Endodermal cell (in vitro differentiated cells): ENCODE measurements around the gene NUS1. TPM values are rescaled to one million over a fixed set of nuclear protein-coding genes. Genes with fewer than 3 reads are reported as not detected.
"Not testable (repeated sequence)": the region's sequence is repeated elsewhere in the genome, so short reads cannot be mapped to it uniquely, and the experiment has no call there.

Experiments used
- DNase-seq: peaks from one replicate; pipeline ENCODE4 v3.0.0-alpha.2; 2017
- H3K27ac ChIP-seq: 2 replicates; pipeline ENCODE4 v1.5.1; 2013; ENCODE audit warnings: mild to moderate bottlenecking, low read depth, low read length, moderate library complexity
- H3K27me3 ChIP-seq: 2 replicates; pipeline ENCODE4 v1.6.1; 2013; ENCODE audit warnings: mild to moderate bottlenecking, low read length, moderate library complexity; ENCODE audit not compliant: insufficient read depth, control insufficient read depth, poor library complexity, severe bottlenecking
- H3K36me3 ChIP-seq: 2 replicates; pipeline ENCODE4 v1.7.0; 2013; ENCODE audit warnings: mild to moderate bottlenecking, low read length, moderate library complexity; ENCODE audit not compliant: control insufficient read depth, insufficient read depth
- H3K4me1 ChIP-seq: one replicate; pipeline ENCODE4 v1.7.0; 2013; ENCODE audit warnings: low read length; ENCODE audit not compliant: control insufficient read depth, insufficient read depth
- H3K4me3 ChIP-seq: 2 replicates; pipeline ENCODE4 v1.5.1; 2013; ENCODE audit warnings: mild to moderate bottlenecking, low read length, moderate library complexity
- H3K9ac ChIP-seq: 2 replicates; pipeline ENCODE4 v1.6.1; 2013; ENCODE audit warnings: mild to moderate bottlenecking, low read length, moderate library complexity; ENCODE audit not compliant: poor library complexity, severe bottlenecking; ENCODE audit errors: extremely low read depth
- H3K9me3 ChIP-seq: 2 replicates; pipeline ENCODE4 v1.6.1; 2013; ENCODE audit warnings: mild to moderate bottlenecking, low read length, moderate library complexity; ENCODE audit not compliant: control insufficient read depth
- H3K27ac Mint-ChIP-seq: 2 replicates; pipeline ENCODE4 v1.8.0; 2020; ENCODE audit warnings: mixed read lengths
- H3K27me3 Mint-ChIP-seq: 2 replicates; pipeline ENCODE4 v1.8.0; 2021; ENCODE audit warnings: mild to moderate bottlenecking, mixed read lengths; ENCODE audit not compliant: insufficient read depth
- H3K36me3 Mint-ChIP-seq: 2 replicates; pipeline ENCODE4 v1.8.0; 2020; ENCODE audit warnings: low read depth, mixed read lengths
- H3K4me1 Mint-ChIP-seq: 2 replicates; pipeline ENCODE4 v1.8.0; 2020; ENCODE audit warnings: mixed read lengths
- H3K4me3 Mint-ChIP-seq: 2 replicates; pipeline ENCODE4 v1.8.0; 2020; ENCODE audit warnings: mild to moderate bottlenecking, moderate library complexity, mixed read lengths
- H3K9me3 Mint-ChIP-seq: 2 replicates; pipeline ENCODE4 v1.8.0; 2020; ENCODE audit warnings: mild to moderate bottlenecking, mixed read lengths
- WGBS, 2 experiments: methylation state at CpG; one replicate each; pipeline versions ENCODE4 v1.1.5 to v1.1.7; 2013; ENCODE audit warnings: missing lambda C conversion rate in 2 of 2, mixed read lengths in 1 of 2; ENCODE audit not compliant: insufficient coverage in 1 of 2, insufficient read length in 1 of 2; 5-methylcytosine and 5-hydroxymethylcytosine counted together
- total RNA-seq, 2 donors: library from RNA; stranded (reverse); fragmentation: NEBNext Ultra II Directional in 1 of 2; extraction: Animal tissue kit (Norgen Biotek cat#: 25700) in 1 of 2; gene quantifications; 2 replicates in 1 of 2; 3 replicates in 1 of 2; pipeline ENCODE4 v1.2.1, GENCODE V29; 2021
- TF ChIP-seq, protein P1 (sequence below): fragments of 200-600 bp; sonication (generic); conservative IDR thresholded peaks from 2 replicates; pipeline ENCODE4 v1.5.0; 2021; ENCODE audit warnings: antibody characterized with exemption, mild to moderate bottlenecking

NUS1 gene
- total RNA-seq, 2 donors from 2014 or later, result 45.7 to 65.1 TPM

DNA sequence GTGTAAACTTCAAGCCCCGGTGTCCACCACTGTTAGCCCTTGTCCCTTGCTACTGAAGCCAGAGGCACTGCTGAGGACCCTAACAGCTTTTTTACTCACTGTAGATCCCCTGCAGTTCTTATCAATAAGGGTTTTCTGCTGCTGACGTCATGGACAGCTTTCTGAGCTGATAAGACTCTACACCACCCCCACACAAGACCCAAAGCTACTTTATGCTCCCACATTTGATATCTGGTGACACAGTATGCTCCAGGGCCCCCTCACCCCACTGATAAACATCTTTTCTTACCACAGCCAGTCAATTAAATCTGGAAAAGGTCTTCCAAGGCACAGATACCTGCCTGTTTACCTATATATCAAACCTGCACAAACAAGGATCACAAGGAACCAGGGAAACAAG lies 65.3 kb downstream of the NUS1 start:
- Histone ChIP-seq H3K36me3 (no peaks in the 10 kb centered on the region), H3K9me3 (peaks cover 40% of the 10 kb centered on the region), H3K27ac (no peak overlapping the region), H3K9ac (no peak overlapping the region), H3K4me3 (peak overlapping the region; percentile 68), H3K4me1 (peaks cover 9% of the 10 kb centered on the region), H3K27me3 (no peaks in the 10 kb centered on the region)
- peaks cover 23% of the 10 kb centered on the region for H3K4me1 Mint-ChIP-seq
- peak overlapping the region; percentile 25 for H3K4me3 Mint-ChIP-seq
- H3K27me3 Mint-ChIP-seq, result no peaks in the 10 kb centered on the region
- TF ChIP-seq, protein P1, sequence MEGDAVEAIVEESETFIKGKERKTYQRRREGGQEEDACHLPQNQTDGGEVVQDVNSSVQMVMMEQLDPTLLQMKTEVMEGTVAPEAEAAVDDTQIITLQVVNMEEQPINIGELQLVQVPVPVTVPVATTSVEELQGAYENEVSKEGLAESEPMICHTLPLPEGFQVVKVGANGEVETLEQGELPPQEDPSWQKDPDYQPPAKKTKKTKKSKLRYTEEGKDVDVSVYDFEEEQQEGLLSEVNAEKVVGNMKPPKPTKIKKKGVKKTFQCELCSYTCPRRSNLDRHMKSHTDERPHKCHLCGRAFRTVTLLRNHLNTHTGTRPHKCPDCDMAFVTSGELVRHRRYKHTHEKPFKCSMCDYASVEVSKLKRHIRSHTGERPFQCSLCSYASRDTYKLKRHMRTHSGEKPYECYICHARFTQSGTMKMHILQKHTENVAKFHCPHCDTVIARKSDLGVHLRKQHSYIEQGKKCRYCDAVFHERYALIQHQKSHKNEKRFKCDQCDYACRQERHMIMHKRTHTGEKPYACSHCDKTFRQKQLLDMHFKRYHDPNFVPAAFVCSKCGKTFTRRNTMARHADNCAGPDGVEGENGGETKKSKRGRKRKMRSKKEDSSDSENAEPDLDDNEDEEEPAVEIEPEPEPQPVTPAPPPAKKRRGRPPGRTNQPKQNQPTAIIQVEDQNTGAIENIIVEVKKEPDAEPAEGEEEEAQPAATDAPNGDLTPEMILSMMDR, result no peak
- WGBS, 2 experiments, result 26 to 29% methylated on average over 1 to 2 of the region's 2 CpGs
- peak overlapping the region; percentile 83 for H3K27ac Mint-ChIP-seq
- H3K9me3 Mint-ChIP-seq, result peaks cover 20% of the 10 kb centered on the region
- H3K36me3 Mint-ChIP-seq, result no peaks in the 10 kb centered on the region
- peak; percentile 62 for DNase-seq

DNA sequence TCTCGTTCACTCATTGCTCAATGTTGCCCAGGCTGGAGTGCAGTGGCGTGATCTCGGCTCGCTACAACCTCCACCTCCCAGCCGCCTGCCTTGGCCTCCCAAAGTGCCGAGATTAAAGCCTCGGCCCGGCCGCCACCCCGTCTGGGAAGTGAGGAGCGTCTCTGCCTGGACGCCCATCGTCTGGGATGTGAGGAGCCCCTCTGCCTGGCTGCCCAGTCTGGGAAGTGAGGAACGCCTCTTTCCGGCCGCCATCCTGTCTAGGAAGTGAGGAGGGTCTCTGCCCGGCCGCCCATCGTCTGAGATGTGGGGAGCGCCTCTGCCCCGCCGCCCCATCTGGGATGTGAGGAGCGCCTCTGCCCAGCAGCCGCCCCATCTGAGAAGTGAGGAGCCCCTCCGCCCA lies 75.4 kb downstream of the NUS1 start:
- H3K9me3 Mint-ChIP-seq, result peaks cover 23% of the 10 kb centered on the region
- not testable (repeated sequence) for H3K4me3 Mint-ChIP-seq, H3K27me3 ChIP-seq, H3K4me3 ChIP-seq, H3K4me1 Mint-ChIP-seq, DNase-seq, H3K9ac ChIP-seq, H3K27me3 Mint-ChIP-seq, H3K36me3 ChIP-seq, H3K4me1 ChIP-seq, H3K36me3 Mint-ChIP-seq, H3K9me3 ChIP-seq, H3K27ac Mint-ChIP-seq, H3K27ac ChIP-seq
- WGBS, 2 experiments, result 85 to 89% methylated on average over 8 to 25 of the region's 25 CpGs

Other genes with a start within 250 kb of the NUS1 start
- gene ROS1, start 249.5 kb upstream of the NUS1 start, total RNA-seq, result not detected
- 10 to 100 TPM; 16.2 to 27.9 TPM for gene DCBLD1, start 192.8 kb upstream of the NUS1 start, total RNA-seq
- gene GOPC, start 73.0 kb upstream of the NUS1 start, total RNA-seq, result 10 to 100 TPM; 28.4 to 30.3 TPM
- 10 to 100 TPM in 1 of 2 donors, 1 to 10 TPM in 1; 6.7 to 12.8 TPM for gene SLC35F1, start 231.8 kb downstream of the NUS1 start, total RNA-seq